Activated CD8-positive, alpha-beta memory T cell treated with anti-CD3 and anti-CD28 coated beads, Interleukin-2, amount 10 ng/mL, durations not matched to agents 7 days and 5 days (primary cell): ENCODE results near the gene ZNF728. TPM values are rescaled to one million over a fixed set of nuclear protein-coding genes. Genes with fewer than 3 reads are reported as not detected.
"Not testable (repeated sequence)": the region's sequence is repeated elsewhere in the genome, so short reads cannot be mapped to it uniquely, and the experiment has no call there.

Experiments used
- ATAC-seq: fragments of 150-1000 bp; cut with Tn5 transposase; one replicate; pipeline ENCODE4 v1.10.0; 2021; ENCODE audit warnings: moderate library complexity
- CTCF ChIA-PET: fragments of 350-600 bp; sonication (Branson Sonifier 250); formaldehyde crosslinking; loops from one replicate; lab custom pipeline; 2021; ENCODE audit warnings: antibody characterized with exemption; lab: Charles Lee
- DNase-seq: peaks from one replicate; pipeline ENCODE4 v3.0.0-alpha.2; 2020
- H3K27ac Mint-ChIP-seq: one replicate; pipeline ENCODE4 v1.8.0; 2021; ENCODE audit warnings: mild to moderate bottlenecking, mixed read lengths
- H3K27me3 Mint-ChIP-seq: one replicate; pipeline ENCODE4 v1.8.0; 2021; ENCODE audit warnings: mixed read lengths
- H3K36me3 Mint-ChIP-seq: one replicate; pipeline ENCODE4 v1.8.0; 2021; ENCODE audit warnings: mild to moderate bottlenecking, mixed read lengths
- H3K4me1 Mint-ChIP-seq: one replicate; pipeline ENCODE4 v1.8.0; 2021; ENCODE audit warnings: mixed read lengths
- H3K4me3 Mint-ChIP-seq: one replicate; pipeline ENCODE4 v1.8.0; 2021; ENCODE audit warnings: mild to moderate bottlenecking, moderate library complexity, mixed read lengths
- H3K9me3 Mint-ChIP-seq: one replicate; pipeline ENCODE4 v1.8.0; 2022; ENCODE audit warnings: low read depth, mixed read lengths
- total RNA-seq, 2 experiments: library from RNA; stranded (reverse); gene quantifications; one replicate each; pipeline ENCODE4 v1.2.3, GENCODE V29; 2021

ZNF728 gene
- total RNA-seq: not detected

- no peak within 1 kb of the TSS for H3K4me3 Mint-ChIP-seq
- ATAC-seq (no peak), DNase-seq (no peak)
- no peaks in the 10 kb centered on the region for H3K27me3 Mint-ChIP-seq
- H3K27ac Mint-ChIP-seq: no peak within 1 kb of the TSS
- H3K36me3 Mint-ChIP-seq: no peaks in the 10 kb centered on the region
- CTCF ChIA-PET: no interaction called here
- H3K4me1 Mint-ChIP-seq: no peaks in the 10 kb centered on the region
- peaks cover 14% of the 10 kb centered on the region for H3K9me3 Mint-ChIP-seq
These were observed at the start of gene ZNF728 for GRCh38 chr19:23002690-23003422. Gene ZNF728 (minus strand): TSS chr19:23003176. CDS start chr19:23003030, 146 bp downstream.

GRCh38 chr19:23052349-23052748 is 49.4 kb upstream of the ZNF728 start:
- ATAC-seq (no peak), DNase-seq (no peak)
- Mint-ChIP-seq H3K36me3 (no peaks in the 10 kb centered on the region), H3K4me1 (no peaks in the 10 kb centered on the region), H3K4me3 (no peak overlapping the region), H3K9me3 (peaks cover 37% of the 10 kb centered on the region), H3K27ac (no peak overlapping the region), H3K27me3 (no peaks in the 10 kb centered on the region)
- CTCF ChIA-PET: no interaction called here

GRCh38 chr19:23049256-23049655 is 46.3 kb upstream of the ZNF728 start:
- CTCF ChIA-PET: no interaction called here
- no peak for ATAC-seq
- Mint-ChIP-seq H3K4me3 (no peak overlapping the region), H3K9me3 (peaks cover 24% of the 10 kb centered on the region), H3K4me1 (no peaks in the 10 kb centered on the region), H3K27ac (no peak overlapping the region), H3K27me3 (no peaks in the 10 kb centered on the region), H3K36me3 (no peaks in the 10 kb centered on the region)
- DNase-seq: no peak

GRCh38 chr19:23046743-23047142 is 43.8 kb upstream of the ZNF728 start:
- Mint-ChIP-seq H3K4me3 (no peak overlapping the region), H3K4me1 (no peaks in the 10 kb centered on the region), H3K27me3 (no peaks in the 10 kb centered on the region), H3K27ac (no peak overlapping the region), H3K9me3 (peaks cover 31% of the 10 kb centered on the region), H3K36me3 (no peaks in the 10 kb centered on the region)
- DNase-seq (no peak), ATAC-seq (no peak)
- CTCF ChIA-PET: no interaction called here

GRCh38 chr19:23033721-23034120 is 30.7 kb upstream of the ZNF728 start:
- DNase-seq: no peak
- no peaks in the 10 kb centered on the region for H3K27me3 Mint-ChIP-seq
- H3K4me3 Mint-ChIP-seq: no peak overlapping the region
- no peaks in the 10 kb centered on the region for H3K4me1 Mint-ChIP-seq
- peaks cover 29% of the 10 kb centered on the region for H3K9me3 Mint-ChIP-seq
- H3K36me3 Mint-ChIP-seq: no peaks in the 10 kb centered on the region
- CTCF ChIA-PET: no interaction called here
- no peak overlapping the region for H3K27ac Mint-ChIP-seq
- no peak for ATAC-seq

GRCh38 chr19:23015660-23016059 is 12.7 kb upstream of the ZNF728 start:
- Mint-ChIP-seq H3K4me3 (no peak overlapping the region), H3K36me3 (peaks cover 2% of the 10 kb centered on the region), H3K27ac (no peak overlapping the region), H3K4me1 (no peaks in the 10 kb centered on the region), H3K27me3 (no peaks in the 10 kb centered on the region), H3K9me3 (peaks cover 42% of the 10 kb centered on the region)
- ATAC-seq: no peak
- CTCF ChIA-PET: no interaction called here
- no peak for DNase-seq

- H3K4me1 Mint-ChIP-seq, H3K27me3 Mint-ChIP-seq, H3K36me3 Mint-ChIP-seq, ATAC-seq, CTCF ChIA-PET, DNase-seq, H3K4me3 Mint-ChIP-seq, H3K27ac Mint-ChIP-seq: not testable (repeated sequence)
- peaks cover 30% of the 10 kb centered on the region for H3K9me3 Mint-ChIP-seq
These were observed 8.0 kb downstream of the ZNF728 start for GRCh38 chr19:22994957-22995356.

- ATAC-seq: no peak
- H3K9me3 Mint-ChIP-seq: peaks cover 44% of the 10 kb centered on the region
- H3K36me3 Mint-ChIP-seq: peaks cover 8% of the 10 kb centered on the region
- no peaks in the 10 kb centered on the region for H3K4me1 Mint-ChIP-seq
- CTCF ChIA-PET: no interaction called here
- H3K27ac Mint-ChIP-seq: no peak overlapping the region
- DNase-seq: no peak
- no peaks in the 10 kb centered on the region for H3K27me3 Mint-ChIP-seq
- no peak overlapping the region for H3K4me3 Mint-ChIP-seq
These were observed 26.7 kb downstream of the ZNF728 start for GRCh38 chr19:22976248-22976647.

GRCh38 chr19:22975546-22976136 is 27.3 kb downstream of the ZNF728 start:
- H3K4me1 Mint-ChIP-seq, H3K36me3 Mint-ChIP-seq, H3K27ac Mint-ChIP-seq, CTCF ChIA-PET, H3K27me3 Mint-ChIP-seq, DNase-seq, H3K4me3 Mint-ChIP-seq, ATAC-seq: not testable (repeated sequence)
- H3K9me3 Mint-ChIP-seq: peaks cover 43% of the 10 kb centered on the region

GRCh38 chr19:22945560-22945959 is 57.4 kb downstream of the ZNF728 start:
- peaks cover 18% of the 10 kb centered on the region for H3K9me3 Mint-ChIP-seq
- no peaks in the 10 kb centered on the region for H3K4me1 Mint-ChIP-seq
- no peak for DNase-seq

GRCh38 chr19:22935151-22935550 is 67.8 kb downstream of the ZNF728 start:
- Mint-ChIP-seq H3K4me1 (no peaks in the 10 kb centered on the region), H3K36me3 (no peaks in the 10 kb centered on the region), H3K27me3 (no peaks in the 10 kb centered on the region), H3K9me3 (peaks cover 35% of the 10 kb centered on the region), H3K4me3 (no peak overlapping the region), H3K27ac (no peak overlapping the region)
- DNase-seq: no peak
- no peak for ATAC-seq
- CTCF ChIA-PET: no interaction called here

More at GRCh38 chr19:22945560-22945959, 57.4 kb downstream of the ZNF728 start:
- no peak overlapping the region for H3K27ac Mint-ChIP-seq
- ATAC-seq: no peak
- CTCF ChIA-PET: no interaction called here
- no peaks in the 10 kb centered on the region for H3K27me3 Mint-ChIP-seq
- no peak overlapping the region for H3K4me3 Mint-ChIP-seq
- H3K36me3 Mint-ChIP-seq: peaks cover 2% of the 10 kb centered on the region

GRCh38 chr19:22927576-22927975 is 75.4 kb downstream of the ZNF728 start:
- H3K27ac Mint-ChIP-seq, CTCF ChIA-PET, DNase-seq, H3K4me3 Mint-ChIP-seq, H3K36me3 Mint-ChIP-seq, H3K4me1 Mint-ChIP-seq, ATAC-seq, H3K27me3 Mint-ChIP-seq: not testable (repeated sequence)
- peaks cover 29% of the 10 kb centered on the region for H3K9me3 Mint-ChIP-seq

GRCh38 chr19:22925181-22925580 is 77.8 kb downstream of the ZNF728 start:
- H3K4me1 Mint-ChIP-seq, DNase-seq, H3K27me3 Mint-ChIP-seq, CTCF ChIA-PET, H3K27ac Mint-ChIP-seq, ATAC-seq, H3K4me3 Mint-ChIP-seq, H3K36me3 Mint-ChIP-seq: not testable (repeated sequence)
- H3K9me3 Mint-ChIP-seq: peaks cover 22% of the 10 kb centered on the region
